ENCODE data around the gene MASP2.
"Not testable (repeated sequence)": the region's sequence is repeated elsewhere in the genome, so short reads cannot be mapped to it uniquely, and the experiment has no call there.

MASP2 gene
- total RNA-seq, result 0 to 1.3 (median 0.30) reads per million in 9 experiments

DNA sequence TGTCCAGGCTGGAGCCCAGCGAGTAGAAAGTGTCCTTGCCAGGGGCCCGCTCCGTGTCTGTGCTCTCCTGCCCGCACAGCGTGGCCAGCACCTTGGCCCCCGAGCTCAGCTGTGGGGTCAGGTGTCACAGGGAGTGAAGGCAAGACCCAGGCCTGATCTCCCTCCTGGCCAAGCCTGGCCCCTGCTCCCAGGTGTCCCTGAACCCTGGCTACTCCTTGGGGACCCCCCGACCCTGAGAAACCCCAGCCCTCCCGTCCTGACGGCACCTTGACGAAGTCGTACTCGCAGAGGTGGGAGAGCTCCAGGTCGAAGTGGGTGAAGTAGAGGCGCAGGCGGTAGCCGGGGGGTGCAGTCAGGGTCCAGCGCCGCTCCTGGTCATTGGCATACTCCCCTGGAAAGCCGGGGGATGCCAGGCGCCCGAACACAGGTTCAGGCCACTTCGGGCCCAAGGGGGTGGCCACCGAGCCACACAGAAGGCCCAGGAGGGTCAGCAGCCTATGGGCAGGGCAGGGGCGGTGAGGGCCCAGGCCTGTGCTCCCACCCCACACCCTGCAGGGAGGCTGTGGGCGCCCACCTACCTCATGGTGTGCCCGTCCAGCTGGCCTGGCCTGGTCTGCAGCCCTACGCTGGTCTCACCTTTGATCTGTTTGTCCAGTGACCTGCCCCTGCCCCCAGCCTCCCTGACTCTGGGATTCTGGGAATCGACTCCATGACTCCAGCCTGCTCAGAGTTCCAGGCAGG, at the start of gene MASP2:
TSS of gene MASP2 (minus strand) at position 615 of the 741 bp plus-strand sequence. CDS start at position 583, 32 bp downstream.
- Mint-ChIP-seq H3K27ac (no peak within 1 kb of the TSS), H3K27me3 (no peaks in the 10 kb centered on the region), H3K9me3 (no peaks in the 10 kb centered on the region), H3K36me3 (ENCODE audit: insufficient read depth) (no peaks in the 10 kb centered on the region), H3K4me3 (no peak within 1 kb of the TSS), H3K4me1 (ENCODE audit: low read depth in 2 of 2) (no peaks in the 10 kb centered on the region)
- DNase-seq, result no peak
- ATAC-seq (replicated peaks), result no peak

- ATAC-seq (replicated peaks); H3K27me3 Mint-ChIP-seq; DNase-seq; H3K4me1 Mint-ChIP-seq (ENCODE audit: low read depth in 2 of 2); H3K4me3 Mint-ChIP-seq; H3K27ac Mint-ChIP-seq; H3K9me3 Mint-ChIP-seq: not testable (repeated sequence)
- H3K36me3 Mint-ChIP-seq (ENCODE audit: insufficient read depth), result peaks cover 66% of the 10 kb centered on the region
These were observed 36.7 kb upstream of the MASP2 start for GRCh38 chr1:11083784-11084183.

DNA sequence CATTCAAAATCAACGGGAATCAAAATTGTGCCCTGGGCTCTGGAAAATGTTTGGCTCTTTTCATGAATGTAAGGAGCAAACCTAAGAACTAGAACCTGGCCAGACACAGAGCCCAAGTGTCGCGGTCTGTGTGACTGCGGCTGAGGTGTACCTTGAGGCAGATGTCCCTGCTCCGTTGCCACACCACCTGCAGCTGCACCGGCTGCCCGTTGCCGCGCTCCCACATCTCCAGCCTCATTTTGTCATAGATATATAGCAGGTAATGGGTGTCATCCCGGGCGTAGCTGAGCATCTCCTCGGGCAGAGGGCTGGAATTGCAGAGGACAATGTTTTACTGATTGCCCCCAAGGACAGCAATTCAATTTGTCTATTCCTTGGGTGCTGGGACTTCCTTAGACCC, 33.9 kb upstream of the MASP2 start:
- no peaks in the 10 kb centered on the region for H3K9me3 Mint-ChIP-seq
- ATAC-seq (replicated peaks) (no peak), DNase-seq (no peak)
- no peaks in the 10 kb centered on the region for H3K4me1 Mint-ChIP-seq (ENCODE audit: low read depth in 2 of 2)
- no peaks in the 10 kb centered on the region for H3K27me3 Mint-ChIP-seq
- peaks cover 59% of the 10 kb centered on the region for H3K36me3 Mint-ChIP-seq (ENCODE audit: insufficient read depth)
- no peak overlapping the region for H3K27ac Mint-ChIP-seq
- H3K4me3 Mint-ChIP-seq, result no peak overlapping the region

DNA sequence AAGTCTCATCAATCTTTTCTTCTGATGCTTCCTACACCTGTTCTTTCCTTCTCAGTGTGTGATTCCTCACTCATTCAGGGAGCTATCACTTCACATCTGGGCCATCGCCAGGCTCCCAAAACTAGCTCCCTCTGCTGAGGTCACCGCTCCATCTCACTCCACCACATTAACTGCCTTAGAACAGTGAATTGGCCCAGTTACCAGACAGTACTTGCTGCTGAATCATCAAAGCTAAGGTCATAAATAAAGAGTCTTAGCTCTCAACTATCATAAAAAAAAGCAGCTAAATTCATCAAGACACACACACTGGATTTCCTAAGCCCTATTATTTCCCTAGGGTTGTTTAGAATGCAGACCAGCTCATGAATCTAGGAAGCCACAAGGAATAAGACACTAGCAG, 31.6 kb upstream of the MASP2 start:
- no peak for DNase-seq
- ATAC-seq (replicated peaks), result no peak
- H3K27ac Mint-ChIP-seq, result peak overlapping the region in 1 of 2 donors; percentile 16
- no peak overlapping the region for H3K4me3 Mint-ChIP-seq
- H3K4me1 Mint-ChIP-seq (ENCODE audit: low read depth in 2 of 2), result no peaks in the 10 kb centered on the region
- no peaks in the 10 kb centered on the region for H3K9me3 Mint-ChIP-seq
- peaks cover 80% of the 10 kb centered on the region for H3K36me3 Mint-ChIP-seq (ENCODE audit: insufficient read depth)
- no peaks in the 10 kb centered on the region for H3K27me3 Mint-ChIP-seq

GRCh38 chr1:11073398-11073797, 26.4 kb upstream of the MASP2 start:
- not testable (repeated sequence) for H3K9me3 Mint-ChIP-seq; H3K27ac Mint-ChIP-seq; H3K4me3 Mint-ChIP-seq; H3K27me3 Mint-ChIP-seq; H3K4me1 Mint-ChIP-seq (ENCODE audit: low read depth in 2 of 2); ATAC-seq (replicated peaks); DNase-seq
- H3K36me3 Mint-ChIP-seq (ENCODE audit: insufficient read depth), result peaks cover 74% of the 10 kb centered on the region

GRCh38 chr1:11072216-11072917, 25.3 kb upstream of the MASP2 start:
- ATAC-seq (replicated peaks) (no peak), DNase-seq (no peak)
- H3K27ac Mint-ChIP-seq, result no peak overlapping the region
- H3K4me1 Mint-ChIP-seq (ENCODE audit: low read depth in 2 of 2), result no peaks in the 10 kb centered on the region
- no peaks in the 10 kb centered on the region for H3K9me3 Mint-ChIP-seq
- H3K27me3 Mint-ChIP-seq, result no peaks in the 10 kb centered on the region
- peaks cover 74% of the 10 kb centered on the region for H3K36me3 Mint-ChIP-seq (ENCODE audit: insufficient read depth)
- no peak overlapping the region for H3K4me3 Mint-ChIP-seq

GRCh38 chr1:11071463-11072215, 24.6 kb upstream of the MASP2 start:
- no peaks in the 10 kb centered on the region for H3K4me1 Mint-ChIP-seq (ENCODE audit: low read depth in 2 of 2)
- no peak for ATAC-seq (replicated peaks)
- peak overlapping the region in 1 of 2 donors; percentile 17 for H3K27ac Mint-ChIP-seq
- no peaks in the 10 kb centered on the region for H3K27me3 Mint-ChIP-seq
- H3K4me3 Mint-ChIP-seq, result no peak overlapping the region
- DNase-seq, result no peak
- H3K36me3 Mint-ChIP-seq (ENCODE audit: insufficient read depth), result peaks cover 80% of the 10 kb centered on the region
- H3K9me3 Mint-ChIP-seq, result no peaks in the 10 kb centered on the region

- H3K36me3 Mint-ChIP-seq (ENCODE audit: insufficient read depth), result peaks cover 80% of the 10 kb centered on the region
- no peaks in the 10 kb centered on the region for H3K27me3 Mint-ChIP-seq
- peak overlapping the region in 1 of 2 donors; percentile 17 for H3K27ac Mint-ChIP-seq
- H3K4me3 Mint-ChIP-seq, result no peak overlapping the region
- no peaks in the 10 kb centered on the region for H3K9me3 Mint-ChIP-seq
- no peaks in the 10 kb centered on the region for H3K4me1 Mint-ChIP-seq (ENCODE audit: low read depth in 2 of 2)
- no peak for ATAC-seq (replicated peaks)
- DNase-seq, result no peak
These were observed 23.8 kb upstream of the MASP2 start for GRCh38 chr1:11070876-11071275.

- H3K27ac Mint-ChIP-seq, result peak overlapping the region in 1 of 2 donors; percentile 68
- DNase-seq, result no peak
- no peaks in the 10 kb centered on the region for H3K9me3 Mint-ChIP-seq
- ATAC-seq (replicated peaks), result no peak
- no peaks in the 10 kb centered on the region for H3K27me3 Mint-ChIP-seq
- no peak overlapping the region for H3K4me3 Mint-ChIP-seq
- H3K36me3 Mint-ChIP-seq (ENCODE audit: insufficient read depth), result peaks cover 74% of the 10 kb centered on the region
- no peaks in the 10 kb centered on the region for H3K4me1 Mint-ChIP-seq (ENCODE audit: low read depth in 2 of 2)
These were observed 21.8 kb upstream of the MASP2 start for GRCh38 chr1:11068600-11069473.

DNA sequence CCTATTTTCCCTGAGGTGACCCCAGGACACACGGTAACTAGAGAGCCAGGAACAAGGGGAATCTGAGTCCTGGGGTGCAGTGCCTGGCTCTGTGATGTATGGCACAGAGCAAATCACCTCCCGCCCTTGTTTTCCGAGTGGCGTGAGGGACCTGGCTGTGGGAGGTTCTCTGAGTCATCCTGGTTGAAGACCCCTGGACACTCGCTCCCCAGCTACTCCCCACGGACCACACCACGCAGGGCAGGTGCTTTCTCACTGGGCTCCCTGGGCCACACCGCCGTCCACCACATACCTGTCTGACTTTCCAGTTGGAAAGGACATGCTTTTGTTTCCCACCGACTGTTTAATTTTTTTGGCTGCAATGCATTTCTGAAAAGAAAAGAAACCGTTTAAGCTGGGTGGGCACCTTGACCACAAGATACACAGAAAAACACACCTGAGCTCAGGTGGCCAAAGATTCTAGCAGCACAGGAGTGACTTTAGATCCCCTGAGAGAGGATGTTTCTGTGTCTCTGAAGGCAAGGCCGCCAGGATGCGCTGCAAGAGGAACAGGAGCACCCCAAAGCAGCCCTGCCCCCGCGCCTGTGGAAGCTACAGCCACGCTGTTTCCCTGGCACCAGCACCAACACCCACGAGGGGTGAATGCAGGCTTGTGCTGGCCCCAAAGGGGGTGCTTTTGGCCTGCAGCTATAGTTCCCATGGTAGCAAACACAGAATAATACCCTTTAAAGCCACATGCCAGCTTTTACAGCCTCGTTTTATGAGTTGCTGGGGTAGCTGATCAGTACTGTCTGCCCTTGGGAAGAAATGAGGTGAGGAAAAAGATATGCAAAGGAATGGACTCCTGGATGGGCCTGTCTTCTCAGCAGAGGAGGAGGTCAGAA, 20.9 kb upstream of the MASP2 start:
- H3K27me3 Mint-ChIP-seq, result no peaks in the 10 kb centered on the region
- peaks cover 5% of the 10 kb centered on the region in 2 donors for H3K4me1 Mint-ChIP-seq (ENCODE audit: low read depth in 2 of 2)
- DNase-seq (no peak), ATAC-seq (replicated peaks) (no peak)
- H3K9me3 Mint-ChIP-seq, result no peaks in the 10 kb centered on the region
- no peak overlapping the region for H3K27ac Mint-ChIP-seq
- no peak overlapping the region for H3K4me3 Mint-ChIP-seq
- H3K36me3 Mint-ChIP-seq (ENCODE audit: insufficient read depth), result peaks cover 71% of the 10 kb centered on the region

DNA sequence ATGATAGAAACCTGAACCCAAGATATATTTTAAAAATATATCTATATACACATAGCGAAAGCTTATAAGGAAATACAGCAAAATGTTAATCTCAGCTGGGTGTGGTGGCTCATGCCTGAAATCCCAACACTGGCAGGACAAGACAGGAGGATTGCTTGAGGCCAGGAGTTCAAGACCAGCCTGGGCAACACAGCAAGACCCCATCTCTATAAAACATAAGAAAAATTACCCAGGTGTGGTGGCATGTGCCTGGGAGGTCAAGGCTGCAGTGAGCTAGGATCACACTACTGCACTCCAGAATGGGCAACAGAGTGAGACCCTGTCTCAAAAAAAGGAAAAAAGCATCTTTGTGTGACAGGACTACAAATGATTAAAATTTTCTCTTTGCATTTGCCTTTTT, 18.8 kb upstream of the MASP2 start:
- ATAC-seq (replicated peaks) (no peak), DNase-seq (no peak)
- no peaks in the 10 kb centered on the region for H3K9me3 Mint-ChIP-seq
- H3K27ac Mint-ChIP-seq, result no peak overlapping the region
- no peaks in the 10 kb centered on the region for H3K27me3 Mint-ChIP-seq
- peaks cover 67% of the 10 kb centered on the region for H3K36me3 Mint-ChIP-seq (ENCODE audit: insufficient read depth)
- H3K4me3 Mint-ChIP-seq, result no peak overlapping the region
- H3K4me1 Mint-ChIP-seq (ENCODE audit: low read depth in 2 of 2), result peaks cover 21 to 24% of the 10 kb centered on the region in 2 donors

DNA sequence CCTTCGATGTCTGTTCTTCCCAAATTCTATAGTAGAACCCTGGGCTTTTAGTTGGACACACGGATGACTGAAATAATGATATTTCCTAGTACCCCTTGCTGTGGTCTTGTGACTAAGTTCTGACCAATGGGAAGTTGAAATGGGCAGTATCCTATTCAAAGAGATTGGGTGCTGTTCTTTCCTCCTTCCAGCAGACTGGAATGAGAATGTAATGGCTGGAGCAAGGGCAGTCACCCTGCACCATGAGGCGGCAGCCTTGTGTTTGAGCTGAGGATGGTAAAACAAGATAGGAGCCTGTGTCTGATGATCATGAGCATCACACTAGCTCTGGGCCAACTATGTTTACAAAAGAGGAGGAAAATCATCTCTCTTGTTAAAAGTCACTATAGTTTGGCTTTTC, 17.9 kb upstream of the MASP2 start:
- ATAC-seq (replicated peaks) (no peak), DNase-seq (no peak)
- H3K36me3 Mint-ChIP-seq (ENCODE audit: insufficient read depth), result peaks cover 61% of the 10 kb centered on the region
- no peaks in the 10 kb centered on the region for H3K9me3 Mint-ChIP-seq
- no peak overlapping the region for H3K4me3 Mint-ChIP-seq
- peaks cover 25 to 30% of the 10 kb centered on the region in 2 donors for H3K4me1 Mint-ChIP-seq (ENCODE audit: low read depth in 2 of 2)
- H3K27ac Mint-ChIP-seq, result no peak overlapping the region
- H3K27me3 Mint-ChIP-seq, result no peaks in the 10 kb centered on the region
